Activated CD4-positive, alpha-beta T cell treated with anti-CD3 and anti-CD28 coated beads for 36 hours (primary cell): ENCODE data around the gene CLDN22. TPM values are rescaled to one million over a fixed set of nuclear protein-coding genes. Genes with fewer than 3 reads are reported as not detected.

Experiments used
- ATAC-seq: fragments of 200-7000 bp; cut with Tn5 transposase; one replicate; pipeline ENCODE4 v1.10.0; 2021; ENCODE audit warnings: mild to moderate bottlenecking, moderate library complexity
- CTCF ChIA-PET: fragments of 350-600 bp; sonication (Branson Sonifier 250); formaldehyde crosslinking; loops from one replicate; lab custom pipeline; 2021; ENCODE audit warnings: antibody characterized with exemption; lab: Charles Lee
- POLR2A ChIA-PET: fragments of 350-600 bp; sonication (Branson Sonifier 250); formaldehyde crosslinking; loops from one replicate; lab custom pipeline; 2021; ENCODE audit warnings: antibody characterized with exemption, inconsistent platforms; lab: Charles Lee
- DNase-seq: peaks from one replicate; pipeline ENCODE4 v3.0.0-alpha.2; 2020
- H3K27ac Mint-ChIP-seq: one replicate; pipeline ENCODE4 v1.8.0; 2021; ENCODE audit warnings: mixed read lengths
- H3K27me3 Mint-ChIP-seq: one replicate; pipeline ENCODE4 v1.8.0; 2021; ENCODE audit warnings: mixed read lengths
- H3K36me3 Mint-ChIP-seq: one replicate; pipeline ENCODE4 v1.8.0; 2021; ENCODE audit warnings: low read depth, mixed read lengths
- H3K4me1 Mint-ChIP-seq: one replicate; pipeline ENCODE4 v1.8.0; 2021; ENCODE audit warnings: mixed read lengths
- H3K4me3 Mint-ChIP-seq: one replicate; pipeline ENCODE4 v1.8.0; 2021; ENCODE audit warnings: mild to moderate bottlenecking, moderate library complexity, mixed read lengths
- H3K9me3 Mint-ChIP-seq: one replicate; pipeline ENCODE4 v1.8.0; 2021; ENCODE audit warnings: low read depth, mixed read lengths
- intact Hi-C, 2 experiments: fragments of 100-400 bp; cut with DNase I in 1 of 2; cut with micrococcal nuclease in 1 of 2; formaldehyde crosslinking; loops; one replicate each; pipeline versions ENCODE4 v1.14.2 to v1.15.1; 2022 to 2024; cut with DNase I, micrococcal nuclease
- total RNA-seq, 2 experiments: library from RNA; stranded (reverse); gene quantifications; one replicate each; pipeline ENCODE4 v1.2.3, GENCODE V29; 2021

CLDN22 gene
- total RNA-seq, 2 experiments from 2014 or later: not detected

DNA sequence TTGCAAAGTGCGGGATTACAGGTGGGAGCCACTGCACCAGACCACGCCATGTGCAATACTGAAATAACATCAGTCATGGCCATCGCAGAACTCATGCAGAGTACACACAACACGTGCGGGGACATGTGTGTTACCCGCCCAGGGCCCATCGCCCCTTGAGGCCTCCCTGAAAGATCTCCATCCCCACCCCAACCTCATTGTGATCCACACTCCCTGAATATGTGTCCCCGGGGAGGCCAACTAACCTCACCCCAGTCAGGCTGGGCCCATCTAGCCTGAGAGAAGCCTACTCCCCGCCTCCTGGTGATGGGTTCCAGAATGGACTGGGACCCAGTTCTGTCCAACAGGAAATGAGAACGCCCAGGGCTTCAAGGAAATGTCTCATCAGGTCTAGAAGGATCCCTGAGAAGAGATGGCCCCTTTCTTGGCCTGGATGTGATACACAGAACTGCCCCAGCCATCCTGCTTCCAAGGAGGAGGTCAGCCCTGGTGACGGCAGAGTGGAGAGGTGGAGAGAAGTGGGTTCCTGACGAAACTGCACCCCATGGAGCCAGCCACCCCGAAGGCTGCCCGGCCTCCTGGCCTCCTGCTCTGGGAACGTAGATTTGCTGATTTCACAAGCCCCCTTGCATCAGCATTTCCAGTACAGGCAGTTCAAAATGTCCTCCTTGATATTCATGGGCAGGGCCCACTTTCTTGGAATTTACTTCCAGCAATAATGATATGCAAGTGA is 24.6 kb upstream of the CLDN22 start:
- Mint-ChIP-seq H3K4me3 (no peak overlapping the region), H3K27me3 (peaks cover 20% of the 10 kb centered on the region), H3K4me1 (peaks cover 12% of the 10 kb centered on the region), H3K36me3 (no peaks in the 10 kb centered on the region), H3K27ac (no peak overlapping the region), H3K9me3 (no peaks in the 10 kb centered on the region)
- intact Hi-C loops: loop anchor here in 1 of 2 experiments (5.0 kb wide), 1 partner anchor 53 kb away; no protein-coding TSS in a partner anchor
- ATAC-seq: no peak
- ChIA-PET CTCF (interaction anchor here (0.7 kb wide), 1 partner anchor 188 kb away, joined by 3 read pairs; no protein-coding TSS in a partner anchor), POLR2A (no interaction called here)
- no peak for DNase-seq

DNA sequence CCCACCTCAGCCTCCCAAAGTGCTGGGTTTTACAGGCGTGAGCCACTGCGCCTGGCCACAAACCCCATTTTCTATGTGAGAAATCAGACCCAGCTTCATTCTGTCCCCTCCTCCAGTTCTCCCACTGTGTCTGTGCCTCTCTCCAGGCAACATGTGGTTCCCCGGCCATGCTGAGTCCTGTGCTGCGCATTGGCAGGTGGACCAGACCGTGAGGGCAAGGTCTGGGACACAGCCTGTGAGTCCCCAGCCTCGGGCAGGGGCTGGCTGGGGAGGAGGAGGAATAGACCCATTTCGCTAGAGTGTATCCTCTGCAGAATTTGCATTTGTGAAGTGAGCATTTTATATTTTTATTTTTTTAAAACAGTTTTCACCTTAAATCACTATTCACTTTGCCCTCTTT is 23.7 kb upstream of the CLDN22 start:
- no peaks in the 10 kb centered on the region for H3K9me3 Mint-ChIP-seq
- H3K27ac Mint-ChIP-seq: no peak overlapping the region
- no peaks in the 10 kb centered on the region for H3K36me3 Mint-ChIP-seq
- DNase-seq (no peak), ATAC-seq (no peak)
- peaks cover 17% of the 10 kb centered on the region for H3K27me3 Mint-ChIP-seq
- ChIA-PET POLR2A (no interaction called here), CTCF (no interaction called here)
- intact Hi-C loops: no loop called here
- H3K4me1 Mint-ChIP-seq: peaks cover 4% of the 10 kb centered on the region
- no peak overlapping the region for H3K4me3 Mint-ChIP-seq

GRCh38 chr4:183342541-183343533 is 22.8 kb upstream of the CLDN22 start:
- DNase-seq: peak; percentile 14
- ChIA-PET POLR2A (interaction anchor here (0.7 kb wide), 2 partner anchors 895 to 1072 kb away, joined by 3 to 5 read pairs; no protein-coding TSS in a partner anchor), CTCF (interaction anchor here (0.6 kb wide), 1 partner anchor 1762 kb away, joined by 3 read pairs; no protein-coding TSS in a partner anchor)
- Mint-ChIP-seq H3K9me3 (no peaks in the 10 kb centered on the region), H3K4me1 (no peaks in the 10 kb centered on the region), H3K27me3 (peaks cover 17% of the 10 kb centered on the region), H3K4me3 (no peak overlapping the region), H3K36me3 (no peaks in the 10 kb centered on the region), H3K27ac (no peak overlapping the region)
- ATAC-seq: peak; percentile 23
- intact Hi-C loops: no loop called here

DNA sequence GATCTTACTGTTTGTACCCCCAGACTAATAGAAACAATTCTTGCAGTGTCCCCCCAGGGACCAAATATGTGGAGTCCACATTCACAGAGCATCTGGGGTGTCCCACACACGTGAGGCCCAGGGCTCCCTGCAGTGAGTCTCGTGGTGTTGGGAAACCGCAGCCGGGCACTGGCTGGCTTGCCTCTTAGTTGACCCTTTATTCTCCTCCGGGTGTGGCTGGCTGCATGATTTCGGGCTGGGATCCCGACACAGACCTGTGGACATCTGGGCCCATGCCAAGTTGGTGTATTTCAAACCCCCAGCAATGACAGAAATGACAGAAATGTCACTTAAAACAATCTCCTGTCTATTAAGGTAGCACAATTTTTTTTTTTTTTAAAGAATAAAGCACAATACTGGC is 17.8 kb upstream of the CLDN22 start:
- peaks cover 12% of the 10 kb centered on the region for H3K27me3 Mint-ChIP-seq

GRCh38 chr4:183337349-183337748 is 17.3 kb upstream of the CLDN22 start:
- Mint-ChIP-seq H3K4me3 (no peak overlapping the region), H3K9me3 (no peaks in the 10 kb centered on the region), H3K36me3 (no peaks in the 10 kb centered on the region), H3K4me1 (peaks cover 5% of the 10 kb centered on the region), H3K27me3 (peaks cover 15% of the 10 kb centered on the region), H3K27ac (no peak overlapping the region)
- ChIA-PET POLR2A (no interaction called here), CTCF (no interaction called here)
- ATAC-seq (no peak), DNase-seq (no peak)
- intact Hi-C loops: no loop called here

More for the DNA sequence above, 17.8 kb upstream of the CLDN22 start:
- Mint-ChIP-seq H3K4me1 (peaks cover 5% of the 10 kb centered on the region), H3K4me3 (no peak overlapping the region), H3K27ac (no peak overlapping the region), H3K36me3 (no peaks in the 10 kb centered on the region), H3K9me3 (no peaks in the 10 kb centered on the region)
- intact Hi-C loops: no loop called here
- ChIA-PET POLR2A (no interaction called here), CTCF (interaction anchor here (0.7 kb wide), 1 partner anchor 684 kb away, joined by 3 read pairs; no protein-coding TSS in a partner anchor)
- DNase-seq (no peak), ATAC-seq (no peak)

GRCh38 chr4:183335369-183335940 is 15.4 kb upstream of the CLDN22 start:
- ATAC-seq (peak; percentile 49), DNase-seq (peak; percentile 12)
- CTCF ChIA-PET: no interaction called here
- H3K4me3 Mint-ChIP-seq: no peak overlapping the region
- no peaks in the 10 kb centered on the region for H3K36me3 Mint-ChIP-seq
- H3K4me1 Mint-ChIP-seq: peaks cover 5% of the 10 kb centered on the region
- intact Hi-C loops: no loop called here
- H3K27ac Mint-ChIP-seq: no peak overlapping the region
- H3K27me3 Mint-ChIP-seq: peaks cover 14% of the 10 kb centered on the region
- no peaks in the 10 kb centered on the region for H3K9me3 Mint-ChIP-seq
- POLR2A ChIA-PET: no interaction called here

DNA sequence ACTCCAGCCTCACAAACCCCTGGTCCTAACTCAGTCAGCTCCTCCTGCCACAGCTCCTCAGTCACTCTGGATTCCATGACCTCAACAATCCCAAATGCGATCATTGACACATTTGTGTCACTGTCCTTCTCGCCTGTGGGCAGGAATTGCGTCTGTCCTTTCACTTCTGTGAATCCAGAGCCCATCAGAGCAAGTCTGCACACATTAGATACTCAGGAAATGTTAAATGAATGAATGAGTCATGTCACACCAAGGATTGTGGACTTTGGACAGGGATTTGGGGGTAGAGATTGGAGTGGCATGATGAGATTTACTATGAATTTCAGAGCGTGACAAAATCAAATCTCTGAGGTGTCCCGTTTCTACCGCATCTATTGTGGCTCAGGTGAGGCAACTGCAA is 13.9 kb upstream of the CLDN22 start:
- DNase-seq (no peak), ATAC-seq (no peak)
- ChIA-PET POLR2A (no interaction called here), CTCF (no interaction called here)
- peaks cover 5% of the 10 kb centered on the region for H3K4me1 Mint-ChIP-seq
- intact Hi-C loops: no loop called here
- H3K27ac Mint-ChIP-seq: no peak overlapping the region
- no peak overlapping the region for H3K4me3 Mint-ChIP-seq
- H3K27me3 Mint-ChIP-seq: peaks cover 14% of the 10 kb centered on the region
- H3K9me3 Mint-ChIP-seq: no peaks in the 10 kb centered on the region
- H3K36me3 Mint-ChIP-seq: no peaks in the 10 kb centered on the region

- no peaks in the 10 kb centered on the region for H3K36me3 Mint-ChIP-seq
- no peaks in the 10 kb centered on the region for H3K9me3 Mint-ChIP-seq
- POLR2A ChIA-PET: no interaction called here
- no peak overlapping the region for H3K4me3 Mint-ChIP-seq
- H3K27ac Mint-ChIP-seq: no peak overlapping the region
- intact Hi-C loops: no loop called here
- CTCF ChIA-PET: no interaction called here
- H3K27me3 Mint-ChIP-seq: peaks cover 14% of the 10 kb centered on the region
- ATAC-seq (no peak), DNase-seq (no peak)
- peaks cover 5% of the 10 kb centered on the region for H3K4me1 Mint-ChIP-seq
These were observed 13.1 kb upstream of the CLDN22 start for GRCh38 chr4:183333202-183333601.

DNA sequence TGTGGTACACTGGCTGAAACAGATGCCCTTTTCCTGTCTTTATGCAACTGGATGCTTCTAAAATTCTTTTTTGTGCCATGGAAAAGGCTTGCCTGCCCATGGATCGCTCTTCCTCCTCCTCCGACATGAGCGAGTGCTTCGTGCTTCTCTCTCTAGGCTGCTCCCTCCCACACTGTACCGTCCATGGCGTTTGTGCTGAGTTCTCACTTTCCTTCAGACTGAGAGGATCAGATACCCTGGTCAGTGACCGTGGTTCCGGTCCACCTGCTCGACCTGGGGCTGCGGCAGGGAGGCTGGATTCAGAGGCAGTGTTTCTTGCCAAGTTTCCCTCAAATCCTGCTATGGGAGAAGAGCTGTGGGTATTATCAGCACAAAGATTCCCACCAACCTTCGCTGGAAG is 12.4 kb upstream of the CLDN22 start:
- H3K4me3 Mint-ChIP-seq: no peak overlapping the region
- ChIA-PET POLR2A (no interaction called here), CTCF (no interaction called here)
- peaks cover 5% of the 10 kb centered on the region for H3K4me1 Mint-ChIP-seq
- ATAC-seq (no peak), DNase-seq (no peak)
- H3K27me3 Mint-ChIP-seq: peaks cover 14% of the 10 kb centered on the region
- intact Hi-C loops: no loop called here
- H3K36me3 Mint-ChIP-seq: no peaks in the 10 kb centered on the region
- H3K27ac Mint-ChIP-seq: no peak overlapping the region
- no peaks in the 10 kb centered on the region for H3K9me3 Mint-ChIP-seq

DNA sequence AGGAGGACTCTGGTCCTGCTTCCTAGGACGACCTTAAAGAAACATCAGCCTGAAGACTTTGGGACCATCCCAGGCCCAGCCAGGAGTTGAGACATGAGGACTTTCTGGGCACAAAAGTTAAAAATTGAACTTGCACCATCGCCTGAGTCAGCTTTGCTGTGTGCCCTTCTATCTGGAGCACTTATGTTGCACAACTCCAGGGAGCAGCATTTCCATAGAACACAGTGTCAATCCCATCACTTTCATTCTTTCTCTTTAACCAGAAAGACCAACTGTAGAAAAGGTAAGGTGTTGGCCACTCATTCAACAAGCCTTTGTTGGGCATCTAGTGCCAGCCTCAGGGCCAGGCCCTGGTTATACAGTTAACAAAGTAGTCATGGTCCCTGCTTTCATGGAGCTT is 10.8 kb upstream of the CLDN22 start:
- H3K4me1 Mint-ChIP-seq: peaks cover 5% of the 10 kb centered on the region
- H3K4me3 Mint-ChIP-seq: no peak overlapping the region
- peaks cover 2% of the 10 kb centered on the region for H3K9me3 Mint-ChIP-seq
- ATAC-seq (no peak), DNase-seq (no peak)
- ChIA-PET CTCF (interaction anchor here (0.5 kb wide), 1 partner anchor 105 kb away, joined by 3 read pairs; no protein-coding TSS in a partner anchor), POLR2A (no interaction called here)
- intact Hi-C loops: no loop called here
- H3K27ac Mint-ChIP-seq: no peak overlapping the region
- H3K36me3 Mint-ChIP-seq: no peaks in the 10 kb centered on the region
- peaks cover 14% of the 10 kb centered on the region for H3K27me3 Mint-ChIP-seq

GRCh38 chr4:183329954-183330742 is 10.1 kb upstream of the CLDN22 start:
- intact Hi-C loops: no loop called here
- ChIA-PET POLR2A (no interaction called here), CTCF (no interaction called here)
- Mint-ChIP-seq H3K27me3 (peaks cover 14% of the 10 kb centered on the region), H3K4me3 (no peak overlapping the region), H3K9me3 (peaks cover 2% of the 10 kb centered on the region), H3K36me3 (no peaks in the 10 kb centered on the region), H3K4me1 (no peaks in the 10 kb centered on the region), H3K27ac (no peak overlapping the region)
- ATAC-seq (no peak), DNase-seq (no peak)
